ENCODE results near the gene TMEM30A.

Gene TMEM30A

DNA sequence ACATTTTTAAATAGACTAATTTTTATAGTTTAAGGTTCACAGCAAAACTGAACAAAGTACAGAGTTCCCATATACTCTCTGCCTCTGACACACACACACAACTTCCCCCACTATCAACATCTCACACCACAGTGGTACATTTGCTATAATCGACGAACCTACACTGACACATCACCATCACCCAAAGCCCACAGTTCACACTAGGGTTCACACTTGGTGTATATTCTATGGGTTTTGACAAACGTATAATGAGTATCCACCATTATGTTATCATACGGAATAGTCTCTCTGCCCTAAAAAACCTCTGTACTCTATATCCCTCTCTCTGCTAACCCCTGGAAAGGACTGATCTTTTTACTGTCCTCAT lies 15.6 kb downstream of the TMEM30A start:
- DNase-seq (ENCODE audit: low read depth), result no peak
- no peak overlapping the region for H3K4me3 ChIP-seq (ENCODE audit: low read depth, low read length)
- TF ChIP-seq CTCF (IDR thresholded peaks at IDR 0.05; ENCODE audit: control insufficient read depth, extremely low read depth, insufficient read depth), result no peak

DNA sequence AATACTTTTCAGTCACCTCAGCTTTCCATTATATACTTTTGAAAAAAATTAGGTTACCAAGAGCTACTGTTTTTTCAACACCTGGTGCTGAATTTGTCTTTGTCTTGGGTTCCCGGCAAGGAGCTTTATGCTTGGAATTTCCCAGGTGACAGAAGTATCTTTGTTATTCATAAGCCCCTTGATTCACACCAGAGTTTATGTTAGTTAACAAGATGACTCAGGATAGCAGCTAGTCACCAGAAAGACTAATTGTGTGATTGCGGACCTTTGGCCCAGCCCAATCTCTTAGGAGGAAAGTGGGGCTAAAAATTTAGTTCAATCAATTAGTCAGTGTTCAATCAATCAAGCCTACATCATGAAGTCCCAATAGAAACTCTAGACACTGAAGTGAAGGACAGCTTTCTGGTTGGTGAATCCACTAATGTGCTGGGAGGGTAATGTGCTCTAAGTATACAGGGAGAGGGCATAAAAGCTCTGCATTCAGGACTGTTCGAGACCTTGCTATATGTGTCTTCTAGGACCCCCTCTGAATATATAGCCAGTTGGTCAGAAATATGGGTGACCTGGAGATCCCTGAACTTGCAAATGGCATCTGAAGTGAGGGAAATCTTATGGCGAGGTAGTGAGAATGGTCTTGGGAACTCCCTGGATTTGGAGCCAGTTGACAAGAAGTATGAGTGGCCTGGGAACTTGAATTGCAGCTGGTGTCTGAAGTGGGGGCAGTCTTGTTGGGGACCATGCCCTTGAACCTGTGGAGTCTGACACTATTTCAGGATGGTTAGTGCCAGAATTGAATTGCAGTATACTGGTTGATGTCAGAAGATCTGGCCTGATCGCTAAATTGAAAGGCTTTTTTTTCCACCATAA lies 16.2 kb downstream of the TMEM30A start:
- TF ChIP-seq CTCF (IDR thresholded peaks at IDR 0.05; ENCODE audit: control insufficient read depth, extremely low read depth, insufficient read depth), result no peak
- H3K4me3 ChIP-seq (ENCODE audit: low read depth, low read length), result no peak overlapping the region
- DNase-seq (ENCODE audit: low read depth), result no peak

GRCh38 chr6:75267461-75267860 lies 17.1 kb downstream of the TMEM30A start:
- H3K4me3 ChIP-seq (ENCODE audit: low read depth, low read length), result no peak overlapping the region
- no peak for TF ChIP-seq CTCF (IDR thresholded peaks at IDR 0.05; ENCODE audit: control insufficient read depth, extremely low read depth, insufficient read depth)
- no peak for DNase-seq (ENCODE audit: low read depth)

- DNase-seq (ENCODE audit: low read depth), result no peak
- no peak overlapping the region for H3K4me3 ChIP-seq (ENCODE audit: low read depth, low read length)
- peak; percentile 58 for TF ChIP-seq CTCF (IDR thresholded peaks at IDR 0.05; ENCODE audit: control insufficient read depth, extremely low read depth, insufficient read depth)
Observed at GRCh38 chr6:75266716-75267291, 17.8 kb downstream of the TMEM30A start.

GRCh38 chr6:75263401-75263750 lies 21.2 kb downstream of the TMEM30A start:
- no peak for TF ChIP-seq CTCF (IDR thresholded peaks at IDR 0.05; ENCODE audit: control insufficient read depth, extremely low read depth, insufficient read depth)
- no peak for DNase-seq (ENCODE audit: low read depth)
- H3K4me3 ChIP-seq (ENCODE audit: low read depth, low read length), result no peak overlapping the region

GRCh38 chr6:75262716-75263400 lies 21.7 kb downstream of the TMEM30A start:
- DNase-seq (ENCODE audit: low read depth), result no peak
- no peak for TF ChIP-seq CTCF (IDR thresholded peaks at IDR 0.05; ENCODE audit: control insufficient read depth, extremely low read depth, insufficient read depth)
- H3K4me3 ChIP-seq (ENCODE audit: low read depth, low read length), result no peak overlapping the region

Data from LNCaP clone FGC (cell line).